ENCODE data around the gene PEAK3.
A peak's percentile ranks its signal among the peaks of the same experiment; 100 is the strongest.

PEAK3 gene

GRCh38 chr19:2269244-2270156, 12.5 kb downstream of the PEAK3 start:
- peak; percentile 96 for DNase-seq

GRCh38 chr19:2268861-2269243, 13.1 kb downstream of the PEAK3 start:
- DNase-seq, result no peak

- no peak for DNase-seq
Measured at GRCh38 chr19:2268480-2268830, 13.5 kb downstream of the PEAK3 start.

GRCh38 chr19:2266183-2266993, 15.6 kb downstream of the PEAK3 start:
- DNase-seq, result peak; percentile 70

- no peak for DNase-seq
Measured at GRCh38 chr19:2261438-2262172, 20.4 kb downstream of the PEAK3 start.

GRCh38 chr19:2260341-2260805, 21.6 kb downstream of the PEAK3 start:
- peak; percentile 45 for DNase-seq

GRCh38 chr19:2259336-2259735, 22.6 kb downstream of the PEAK3 start:
- peak; percentile 63 for DNase-seq

GRCh38 chr19:2255982-2256685, 25.8 kb downstream of the PEAK3 start, which contains the start of gene JSRP1:
JSRP1 (minus strand) TSS chr19:2256417; CDS start chr19:2255314, 1,103 bp downstream.
- DNase-seq, result no peak

- DNase-seq, result no peak
Measured at GRCh38 chr19:2255112-2255845, 26.7 kb downstream of the PEAK3 start.

GRCh38 chr19:2254064-2254872, 27.7 kb downstream of the PEAK3 start:
- no peak for DNase-seq

- DNase-seq, result no peak
Measured at GRCh38 chr19:2253106-2254063, 28.6 kb downstream of the PEAK3 start.

GRCh38 chr19:2252797-2253105, 29.2 kb downstream of the PEAK3 start:
- DNase-seq, result no peak

- DNase-seq, result no peak
Measured at GRCh38 chr19:2252055-2252796, 29.7 kb downstream of the PEAK3 start.

- DNase-seq, result no peak
Measured at GRCh38 chr19:2251106-2252054, 30.6 kb downstream of the PEAK3 start.

GRCh38 chr19:2250766-2251105, 31.2 kb downstream of the PEAK3 start:
- DNase-seq, result no peak

- no peak for DNase-seq
Measured at GRCh38 chr19:2249880-2250765, 31.9 kb downstream of the PEAK3 start.

Data from EL (cell line).